NCI-H748 treated with DMSO at 0.1 percent for 48 hours (cell line): ENCODE data around the gene CHD9NB.
A peak's percentile ranks its signal among the peaks of the same experiment; 100 is the strongest.
"Not testable (repeated sequence)": the region's sequence is repeated elsewhere in the genome, so short reads cannot be mapped to it uniquely, and the experiment has no call there.

Experiments
- DNase-seq: peaks from one replicate; lab custom pipeline; 2025; lab: John Stamatoyannopoulos, UW

CHD9NB gene

DNA sequence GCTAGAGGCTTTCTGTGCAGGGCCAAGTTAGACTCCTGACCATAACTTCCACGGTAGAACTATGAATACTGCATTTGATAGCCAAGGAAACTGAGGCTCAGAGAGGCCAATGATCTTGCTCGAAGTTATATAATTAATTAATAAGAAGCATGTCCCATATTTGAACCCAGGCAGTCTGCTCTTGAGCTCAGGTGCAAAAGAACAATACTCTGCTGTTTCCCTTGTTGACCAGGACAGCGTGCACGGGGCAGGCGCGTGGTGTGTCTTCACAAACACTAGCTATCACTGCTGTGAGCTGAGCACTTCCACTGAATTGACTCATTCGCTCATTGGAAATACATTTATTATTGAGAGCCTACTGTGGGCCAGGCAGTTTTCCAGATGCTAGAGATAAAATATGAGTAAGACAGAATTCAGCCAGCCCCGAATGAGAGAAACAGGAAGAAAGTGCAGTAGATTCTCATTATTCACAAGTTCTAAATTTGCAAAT lies 3.7 kb upstream of the CHD9NB start:
- DNase-seq = no peak

GRCh38 chr16:53055541-53056391 lies 3.1 kb upstream of the CHD9NB start:
- no peak for DNase-seq

DNA sequence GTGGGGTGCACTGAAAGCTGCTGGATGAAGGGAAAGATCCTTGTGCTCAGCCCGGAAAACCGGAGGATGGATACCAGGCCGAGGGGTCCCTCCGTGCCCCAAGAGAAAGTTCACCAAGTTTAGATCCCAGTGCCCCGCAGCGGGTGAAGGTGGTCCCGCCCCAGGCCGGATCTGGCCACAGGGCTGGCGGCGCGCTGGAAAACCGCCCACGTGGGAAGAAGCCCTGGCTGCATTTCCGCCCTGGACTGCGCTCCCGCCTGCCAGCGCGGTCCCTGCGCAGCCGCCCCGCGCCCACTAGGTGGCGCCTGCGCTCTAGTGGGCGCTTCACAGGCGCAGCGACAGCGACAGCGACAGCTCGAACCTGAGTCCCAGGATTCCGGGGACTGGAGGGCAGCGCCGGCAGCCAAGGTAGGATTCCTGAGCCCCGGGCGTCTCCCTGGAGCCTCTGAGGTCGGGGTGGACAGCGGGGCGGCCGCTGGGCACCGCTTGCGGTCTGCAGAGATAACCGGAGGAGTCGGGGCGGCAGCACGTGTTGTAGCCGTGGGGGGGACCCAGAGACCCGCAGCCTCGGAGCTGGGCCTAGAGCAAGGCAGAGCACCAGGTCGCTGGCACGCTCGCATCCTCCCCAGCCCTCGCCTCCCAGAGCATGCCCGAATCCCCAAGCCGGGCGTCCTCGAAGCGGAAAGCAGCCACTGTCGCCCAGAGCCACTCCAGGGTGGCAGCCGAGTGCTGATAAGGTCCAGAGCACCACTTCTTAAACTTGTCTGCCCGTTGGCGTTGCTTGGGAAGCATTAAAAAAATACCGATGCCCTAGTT lies 2.2 kb upstream of the CHD9NB start, which contains the start of gene CHD9:
Gene CHD9 (plus strand): TSS at position 322 of the 816 bp plus-strand sequence. CDS start 101,099 bp downstream, outside the sequence.
- DNase-seq = peak; percentile 52

- no peak for DNase-seq
These were observed 1.4 kb upstream of the CHD9NB start for GRCh38 chr16:53053967-53054669.

- DNase-seq = not testable (repeated sequence)
These were observed 1.4 kb downstream of the CHD9NB start for GRCh38 chr16:53051255-53051654.

DNA sequence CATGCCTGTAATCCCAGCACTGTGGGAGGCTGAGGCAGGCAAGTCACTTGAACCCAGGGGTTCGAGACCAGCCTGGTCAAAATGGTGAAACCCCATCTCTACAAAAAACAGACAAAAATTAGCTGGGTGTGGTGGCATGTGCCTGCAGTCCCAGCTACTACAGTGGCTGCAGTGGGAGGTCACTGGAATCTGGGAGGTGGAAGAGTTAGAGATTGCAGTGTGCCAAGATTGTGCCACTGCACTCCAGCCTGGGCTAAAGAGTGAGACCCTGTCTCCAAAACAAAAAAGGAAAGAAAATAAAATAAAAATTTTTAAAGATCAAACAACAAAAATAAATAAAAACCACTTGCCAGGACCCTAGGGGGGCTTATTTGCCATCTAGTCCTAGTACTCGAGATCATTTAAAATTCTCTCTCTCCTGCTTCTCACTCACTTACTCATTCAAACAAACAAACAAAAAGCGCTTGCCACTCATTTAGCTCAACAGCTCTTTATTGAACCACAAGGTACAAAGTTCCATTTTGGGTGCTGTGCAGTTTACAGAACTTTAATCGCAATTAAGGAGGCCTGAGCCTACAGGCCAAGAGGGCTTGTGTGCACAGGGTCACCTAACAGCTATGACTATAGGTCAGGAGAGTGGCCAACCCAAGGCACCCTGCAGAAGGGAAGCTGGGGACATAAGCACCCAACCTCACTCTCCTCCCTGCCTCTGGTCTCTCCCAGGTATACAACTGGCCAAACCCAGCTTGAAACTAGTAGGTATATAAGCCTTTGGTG lies 4.4 kb downstream of the CHD9NB start:
- no peak for DNase-seq

DNA sequence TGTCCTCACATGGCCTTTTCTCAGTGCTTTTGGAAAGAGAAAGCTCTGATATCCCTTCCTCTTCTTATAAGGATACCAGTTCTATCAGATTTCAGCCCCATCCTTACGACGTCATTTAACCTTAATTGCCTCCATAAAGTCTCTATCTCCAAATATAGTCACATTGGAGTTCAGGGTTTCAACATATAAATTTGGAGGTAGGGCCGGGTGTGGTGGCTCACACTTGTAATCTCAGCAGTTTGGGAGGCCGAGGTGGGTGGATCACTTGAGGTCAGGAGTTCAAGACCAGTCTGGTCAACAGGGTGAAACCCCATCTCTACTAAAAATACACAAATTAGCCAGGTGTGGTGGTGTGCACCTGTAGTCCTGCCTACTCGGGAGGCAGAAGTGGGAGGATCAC lies 5.2 kb downstream of the CHD9NB start:
- not testable (repeated sequence) for DNase-seq

GRCh38 chr16:53045341-53046220 lies 7.1 kb downstream of the CHD9NB start:
- no peak for DNase-seq

DNA sequence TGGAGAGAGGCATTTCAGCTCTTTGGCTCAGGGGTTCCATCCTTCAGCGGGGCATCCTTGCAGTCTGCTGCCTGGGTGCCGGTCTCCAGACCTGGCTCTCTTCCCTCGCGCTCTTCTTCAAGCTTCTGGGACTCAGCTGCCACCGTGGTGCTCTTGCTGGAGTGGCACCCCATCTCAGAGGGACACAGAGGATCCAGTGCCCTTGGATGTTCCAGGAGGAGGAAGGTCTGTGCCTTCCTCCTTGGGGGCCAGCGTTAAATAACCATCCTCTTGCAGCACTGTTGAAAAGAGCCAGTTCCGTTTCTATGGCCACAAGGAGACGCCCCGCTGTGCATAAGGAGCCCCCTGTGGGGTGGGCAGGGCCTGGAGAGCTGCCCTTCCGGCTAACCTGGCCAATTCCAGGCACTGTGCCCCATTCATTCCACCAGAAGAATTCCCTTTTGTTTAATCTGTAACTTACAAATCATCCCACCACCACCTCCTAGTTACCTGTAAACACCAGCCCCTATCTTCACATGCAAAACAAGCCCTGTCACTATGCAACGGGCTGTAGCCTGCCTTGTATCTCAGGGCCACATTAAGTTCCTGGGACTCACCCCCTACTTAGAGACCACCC lies 8.6 kb downstream of the CHD9NB start:
- DNase-seq = no peak

DNA sequence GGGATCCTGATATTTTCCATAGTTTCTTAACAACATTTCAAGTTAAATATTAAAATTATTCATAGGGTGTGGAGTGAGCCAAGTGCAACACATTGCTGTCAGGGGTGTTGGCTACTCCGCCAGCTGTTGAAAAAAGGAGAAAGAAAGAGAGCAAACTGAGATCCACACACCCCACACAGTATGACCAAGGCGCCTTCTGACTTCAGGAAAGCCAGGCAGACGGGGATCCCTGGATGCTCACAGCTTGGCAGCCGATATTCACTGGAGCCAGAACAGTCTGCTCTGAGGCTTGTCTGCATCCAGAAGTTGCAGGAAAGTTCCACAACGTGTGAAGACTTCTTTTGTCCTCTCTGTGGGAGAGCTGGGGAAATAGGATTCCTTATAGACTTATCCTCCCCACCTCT lies 9.3 kb downstream of the CHD9NB start:
- no peak for DNase-seq

GRCh38 chr16:53042235-53042701 lies 10.4 kb downstream of the CHD9NB start:
- no peak for DNase-seq

DNA sequence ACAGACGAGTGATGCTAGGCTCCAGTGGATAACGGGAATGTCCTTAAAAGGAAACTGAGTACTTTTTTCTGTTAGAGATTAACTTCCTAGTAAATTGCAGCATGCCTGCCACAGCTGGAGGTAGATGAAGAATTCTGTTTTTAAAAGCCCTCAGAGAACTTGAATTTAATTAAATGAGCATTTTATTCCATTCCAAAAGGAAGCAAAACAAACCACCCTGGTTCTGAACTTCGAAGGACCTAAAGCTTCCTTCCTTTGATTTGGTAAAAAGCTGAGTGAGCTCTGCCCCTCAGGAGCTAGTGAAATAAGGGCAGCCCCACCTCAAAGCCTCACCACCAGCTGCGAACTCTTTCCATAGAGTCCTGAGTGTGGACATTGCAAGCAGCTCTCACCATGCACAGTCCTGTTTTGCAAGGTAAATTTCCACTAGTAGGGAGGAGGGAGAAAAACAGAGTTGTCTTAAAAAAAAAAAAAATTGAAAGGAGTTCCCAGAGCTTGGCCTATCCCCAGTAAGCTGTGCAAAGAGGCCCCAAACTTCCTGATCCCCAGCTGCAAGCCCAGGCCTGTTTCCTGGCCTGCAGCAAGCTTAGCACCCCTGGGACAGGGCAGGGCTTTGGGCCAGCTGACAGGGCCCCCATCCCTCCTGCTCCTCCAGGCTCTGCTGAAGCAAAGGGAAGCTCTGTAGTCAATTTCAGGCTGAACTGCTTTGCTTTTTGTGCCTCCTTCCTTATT lies 11.2 kb downstream of the CHD9NB start:
- DNase-seq = no peak

DNA sequence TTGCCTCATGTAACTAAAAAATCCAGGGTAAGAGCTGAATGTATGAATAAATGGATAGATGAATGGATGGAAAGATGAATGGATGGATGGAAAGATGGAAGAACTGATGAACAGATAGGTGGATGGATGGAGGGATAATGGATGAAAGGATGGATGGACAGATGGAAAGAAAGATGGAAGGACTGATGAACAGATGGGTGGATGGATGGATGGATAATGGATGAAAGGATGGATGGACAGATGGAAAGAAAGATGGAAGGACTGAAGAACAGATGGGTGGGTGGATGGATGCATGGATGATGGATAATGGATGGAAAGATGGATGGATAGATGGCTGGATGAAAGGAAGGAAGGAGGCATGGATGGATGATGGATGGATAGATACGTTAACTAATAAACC lies 11.9 kb downstream of the CHD9NB start:
- no peak for DNase-seq

DNA sequence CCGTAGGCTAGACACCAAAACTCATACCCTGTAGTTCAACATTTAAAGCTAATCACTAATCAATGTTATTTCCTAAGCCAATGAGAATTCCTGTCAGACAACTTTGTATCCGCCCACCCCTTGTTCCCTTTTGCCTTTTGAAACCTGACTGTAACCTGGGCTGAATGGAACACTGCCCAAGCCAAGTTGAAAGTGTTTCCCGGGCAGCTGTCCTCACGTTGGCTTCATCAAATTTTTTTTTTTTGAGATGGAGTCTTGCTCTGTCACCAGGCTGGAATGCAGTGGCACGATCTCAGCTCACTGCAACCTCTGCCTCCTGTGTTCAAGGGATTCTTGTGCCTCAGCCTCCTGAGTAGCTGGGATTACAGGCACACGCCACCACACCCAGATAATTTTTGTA lies 16.0 kb downstream of the CHD9NB start:
- DNase-seq = not testable (repeated sequence)

DNA sequence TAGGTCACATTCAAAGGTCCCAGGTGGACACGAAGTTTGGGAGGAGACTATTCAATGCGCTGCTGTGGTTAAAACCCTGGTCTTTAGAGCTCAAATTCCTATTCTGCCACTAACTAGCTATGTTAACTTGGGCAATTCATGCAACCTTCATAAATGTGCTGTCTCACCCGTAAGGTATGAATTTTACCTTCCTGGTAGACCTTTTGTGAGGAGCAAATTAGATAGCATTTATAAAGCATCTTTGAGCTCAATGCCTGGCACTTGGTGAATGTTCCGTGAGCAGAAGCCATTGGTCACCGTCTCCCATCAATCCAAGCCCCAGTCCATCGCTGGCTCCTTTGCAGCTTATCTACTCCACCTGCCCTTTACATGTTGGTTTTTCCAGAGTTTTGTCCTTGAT lies 16.6 kb downstream of the CHD9NB start:
- DNase-seq = no peak

DNA sequence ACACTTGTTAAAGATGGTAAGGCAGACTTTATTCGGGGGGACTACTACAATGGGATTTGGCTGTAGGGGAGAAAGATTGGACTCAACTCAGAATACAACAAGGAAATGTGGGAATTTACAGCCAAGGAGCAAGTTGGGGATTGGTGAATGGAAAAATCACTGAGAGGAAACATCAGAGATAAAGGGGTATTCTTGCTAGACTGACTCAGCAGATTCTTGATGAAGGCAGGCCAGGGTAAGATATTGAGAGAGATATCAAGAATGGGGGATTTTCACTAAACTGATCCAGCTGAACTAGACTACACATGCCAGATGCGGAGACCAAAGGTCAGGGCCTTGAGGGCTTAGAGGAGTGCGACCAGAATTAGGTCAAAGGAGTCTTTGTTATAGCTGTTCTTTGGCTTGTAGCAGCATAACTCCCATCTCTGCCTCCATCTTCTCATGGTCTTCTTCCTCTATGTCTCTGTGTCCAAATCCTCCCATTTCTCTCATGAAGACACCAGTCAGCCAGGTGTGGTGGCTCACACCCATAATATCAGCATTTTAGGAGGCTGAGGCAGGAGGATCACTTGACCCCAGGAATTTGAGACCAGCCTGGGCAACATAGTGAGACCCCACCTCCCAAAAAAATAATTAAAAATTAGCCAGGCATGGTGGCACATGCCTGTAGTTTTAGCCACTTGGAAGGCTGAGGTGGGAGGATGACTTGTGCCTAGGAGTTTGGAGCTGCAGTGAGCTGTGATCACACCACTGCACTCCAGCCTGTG lies 17.3 kb downstream of the CHD9NB start:
- DNase-seq = no peak

DNA sequence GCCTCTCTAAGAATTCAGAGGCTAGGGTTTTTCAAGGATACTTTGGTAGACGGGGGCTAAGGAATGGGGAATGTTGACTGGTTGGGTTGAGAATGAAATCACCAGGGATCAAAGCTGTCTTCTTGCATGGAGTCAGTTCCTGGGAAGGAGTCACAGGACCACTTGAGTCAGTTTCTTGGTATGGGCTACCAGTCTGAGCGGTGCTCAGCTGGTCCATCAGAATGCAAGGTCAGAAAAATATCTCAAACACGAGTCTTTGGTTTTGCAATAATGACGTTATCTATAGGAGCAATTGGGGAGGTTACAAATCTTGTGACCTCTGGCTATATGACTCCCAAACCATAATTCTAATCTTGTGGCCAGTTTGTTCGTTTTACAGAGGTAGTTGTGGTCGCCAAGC lies 18.4 kb downstream of the CHD9NB start:
- no peak for DNase-seq

DNA sequence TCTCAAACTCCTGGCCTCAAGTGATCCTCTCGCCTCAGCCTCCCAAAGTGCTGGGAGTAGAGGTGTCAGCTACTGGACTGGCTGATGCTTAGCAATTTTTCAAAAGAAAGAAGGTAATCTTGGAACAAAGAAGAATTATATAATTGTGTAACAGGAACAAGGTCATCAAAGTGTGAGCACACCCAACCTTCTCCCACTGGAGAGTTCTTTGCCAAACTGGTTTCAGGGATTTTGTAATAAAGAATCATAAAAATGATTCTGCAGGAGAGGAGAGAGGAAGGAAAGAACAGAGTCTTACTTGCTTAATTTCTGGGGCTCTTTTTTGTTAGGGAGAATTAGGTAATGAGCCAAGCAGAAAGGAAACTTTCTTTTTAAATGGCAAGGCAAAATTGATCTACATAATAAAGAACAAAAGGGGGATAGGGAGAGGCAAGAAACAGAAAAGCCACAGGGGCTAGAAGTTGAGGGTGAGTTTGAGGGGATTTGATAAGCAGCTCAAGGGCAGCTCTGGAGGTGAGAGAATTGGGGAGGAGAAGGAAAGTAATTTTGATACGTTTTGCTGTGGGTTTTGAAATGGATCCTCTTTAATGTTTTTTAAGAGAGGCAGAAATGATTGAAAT lies 21.3 kb downstream of the CHD9NB start:
- DNase-seq = no peak
